ENCODE results near the gene HMGCS1. TPM values are rescaled to one million over a fixed set of nuclear protein-coding genes. Genes with fewer than 3 reads are reported as not detected.

Gene HMGCS1
- total and polyA plus RNA-seq, 2 of the 4 experiments (the other 2 are of a cell fraction), result 27.5 to 30.6 TPM

- no TSS peak for BruUV-seq (replicated peaks)
- Histone ChIP-seq H3K56ac (ENCODE audit: extremely low read depth, insufficient read depth, low read length) (no peak overlapping the region), H3K27me3 (ENCODE audit: control insufficient read depth, insufficient read depth, low read length) (no peaks in the 10 kb centered on the region), H3K4me3 (ENCODE audit: insufficient read depth, low read depth, low read length) (no peak overlapping the region), H2AK9ac (replicated peaks; ENCODE audit: low read depth, low read length, poor library complexity) (no peak overlapping the region), H2BK5ac (ENCODE audit: low read depth, low read length, poor library complexity, severe bottlenecking) (no peak overlapping the region), H2AFZ (replicated peaks; ENCODE audit: low read length, poor library complexity) (no peak overlapping the region), H3K9ac (ENCODE audit: low read depth, low read length) (no peak overlapping the region), H3K23ac (ENCODE audit: low read depth, low read length) (no peak overlapping the region), H3K4me2 (ENCODE audit: low read depth, low read length) (no peak overlapping the region), H2BK20ac (ENCODE audit: low read depth, low read length) (no peak overlapping the region), H3K18ac (ENCODE audit: low read depth, low read length) (no peak overlapping the region), H3K9me1 (ENCODE audit: insufficient read depth, low read length) (no peaks in the 10 kb centered on the region), H3K4me1 (ENCODE audit: control insufficient read depth, insufficient read depth, low read length) (no peaks in the 10 kb centered on the region), H4K5ac (ENCODE audit: low read depth, low read length) (no peak overlapping the region), H4K91ac (ENCODE audit: insufficient read depth, low read depth, low read length) (no peak overlapping the region), H4K8ac (ENCODE audit: low read depth in 2 of 2, low read length in 2 of 2) (no peak overlapping the region), H3K79me1 (ENCODE audit: low read depth in 1 of 2, low read length in 2 of 2) (no peaks in the 10 kb centered on the region), H2BK120ac (ENCODE audit: low read depth, low read length) (no peak overlapping the region), H3K4ac (ENCODE audit: low read depth, low read length) (no peak overlapping the region), H3K14ac (replicated peaks; ENCODE audit: low read depth, low read length) (no peak overlapping the region), H4K20me1 (ENCODE audit: insufficient read depth, low read length) (no peaks in the 10 kb centered on the region), H2BK15ac (ENCODE audit: low read depth, low read length) (no peak overlapping the region), H2AK5ac (ENCODE audit: low read depth, low read length) (no peak overlapping the region), H3K36me3 (ENCODE audit: control insufficient read depth, insufficient read depth, low read length) (no peaks in the 10 kb centered on the region), H3K9me3 (ENCODE audit: control insufficient read depth, insufficient read depth, low read length) (peaks cover 6% of the 10 kb centered on the region; the same call in 1 of the 2 replicates), H3K27ac (ENCODE audit: insufficient read depth, low read length) (no peak overlapping the region)
- POLR2A ChIA-PET (ENCODE audit: unreplicated experiment), result no interaction called here
- CTCF ChIA-PET, result no interaction called here
- ATAC-seq (ENCODE audit: low read depth) (no peak), DNase-seq (no peak)
- in situ Hi-C loops (cut with MboI; ENCODE audit: low sequenced_read_pairs), result no loop called here
- TF ChIP-seq CEBPB (IDR thresholded peaks at IDR 0.05; ENCODE audit: low read depth, low read length), result no peak
- no peak for TF ChIP-seq RFX5 (IDR thresholded peaks at IDR 0.05; ENCODE audit: low read depth, low read length)
- TF ChIP-seq NFE2L2 (IDR thresholded peaks at IDR 0.05; ENCODE audit: low read depth, low read length), result no peak
- TF ChIP-seq MXI1 (IDR thresholded peaks at IDR 0.05; ENCODE audit: borderline replicate concordance, low read depth, low read length), result no peak
- no peak for TF ChIP-seq MAFK (IDR thresholded peaks at IDR 0.05; ENCODE audit: low read depth, low read length)
- no peak for TF ChIP-seq BHLHE40 (IDR thresholded peaks at IDR 0.05; ENCODE audit: low read depth, low read length)
- no peak for TF ChIP-seq RCOR1 (IDR thresholded peaks at IDR 0.05; ENCODE audit: insufficient replicate concordance, low read length)
- TF ChIP-seq RAD21 (IDR thresholded peaks at IDR 0.05; ENCODE audit: low read length), result no peak
- no peak for TF ChIP-seq CTCF (conservative IDR thresholded peaks at IDR 0.05; ENCODE audit: low read depth, low read length)
- no peak for TF ChIP-seq CHD1 (IDR thresholded peaks at IDR 0.05; ENCODE audit: low read depth, low read length)
- no peak for TF ChIP-seq MAZ (IDR thresholded peaks at IDR 0.05; ENCODE audit: borderline replicate concordance, low read depth, low read length)
- no peak for TF ChIP-seq FOS (IDR thresholded peaks at IDR 0.05; ENCODE audit: low read depth, low read length)
- TF ChIP-seq POLR2A (IDR thresholded peaks at IDR 0.05; ENCODE audit: low read depth, low read length), result no peak
- TF ChIP-seq USF2 (IDR thresholded peaks at IDR 0.05; ENCODE audit: low read depth, low read length), result no peak
- no peak for TF ChIP-seq SMC3 (IDR thresholded peaks at IDR 0.05; ENCODE audit: low read depth, low read length)
- no peak for TF ChIP-seq ELK1 (IDR thresholded peaks at IDR 0.05; ENCODE audit: borderline replicate concordance, low read depth, low read length)
- dilution Hi-C loops (cut with HindIII; ENCODE audit: low sequenced_read_pairs, unreplicated experiment), result no loop called here
- intact Hi-C loops (cut with micrococcal nuclease), result no loop called here
- no CpG with 5 or more reads among the region's 4 CpGs for WGBS, 2 experiments (ENCODE audit: extremely low coverage in 2 of 2, insufficient read length in 1 of 2)
Measured at GRCh38 chr5:43335681-43336080, 22.5 kb upstream of the HMGCS1 start.
